ENCODE results near the gene PFKL. TPM values are rescaled to one million over a fixed set of nuclear protein-coding genes. Genes with fewer than 3 reads are reported as not detected.

The PFKL gene
- total and polyA plus RNA-seq, 12 donors: 16.6 to 123 (median 94.1) TPM

- Histone ChIP-seq H3K4me3 (no peak overlapping the region), H3K9me3 (replicated peaks in 1 of 3) (no peaks in the 10 kb centered on the region), H3K27me3 (no peaks in the 10 kb centered on the region), H3K4me1 (replicated peaks in 1 of 2) (no peaks in the 10 kb centered on the region), H3K27ac (peak overlapping the region in 1 of 5 donors; percentile 63), H3K36me3 (replicated peaks in 1 of 2) (peaks cover 0 to 19% of the 10 kb centered on the region in 2 donors)
- TF ChIP-seq CTCF (IDR thresholded peaks at IDR 0.05) (no peak), POLR2A (IDR thresholded peaks at IDR 0.05) (no peak)
- 82 to 91% (median 87%) methylated on average over 12 to 21 of the region's 21 CpGs for WGBS, 4 donors
- intact Hi-C loops (cut with DNase I): no loop called here
- no peak for DNase-seq
These were observed 7.3 kb downstream of the PFKL start for GRCh38 chr21:44306936-44307704.

- intact Hi-C loops (cut with DNase I): no loop called here
- DNase-seq: no peak
- 93 to 99% (median 93%) methylated on average over 11 to 28 of the region's 28 CpGs for WGBS, 4 donors
- Histone ChIP-seq H3K27me3 (no peaks in the 10 kb centered on the region), H3K27ac (no peak overlapping the region), H3K9me3 (replicated peaks in 1 of 3) (no peaks in the 10 kb centered on the region), H3K4me1 (replicated peaks in 1 of 2) (no peaks in the 10 kb centered on the region), H3K4me3 (no peak overlapping the region), H3K36me3 (replicated peaks in 1 of 2) (peaks cover 0 to 43% of the 10 kb centered on the region in 2 donors)
- TF ChIP-seq POLR2A (IDR thresholded peaks at IDR 0.05) (no peak), CTCF (IDR thresholded peaks at IDR 0.05) (no peak)
These were observed 11.0 kb downstream of the PFKL start for GRCh38 chr21:44310628-44311507.

- no peak overlapping the region for H3K4me3 ChIP-seq
- H3K4me1 ChIP-seq (replicated peaks in 1 of 2): no peaks in the 10 kb centered on the region
- no peak for TF ChIP-seq CTCF (IDR thresholded peaks at IDR 0.05)
- TF ChIP-seq POLR2A (IDR thresholded peaks at IDR 0.05): no peak
- 89 to 98% (median 93%) methylated on average over 14 to 22 of the region's 22 CpGs for WGBS, 4 donors
- peaks cover 0 to 51% of the 10 kb centered on the region in 2 donors for H3K36me3 ChIP-seq (replicated peaks in 1 of 2)
- intact Hi-C loops (cut with DNase I): no loop called here
- H3K27ac ChIP-seq: no peak overlapping the region
- no peak for DNase-seq
- no peaks in the 10 kb centered on the region for H3K27me3 ChIP-seq
- no peaks in the 10 kb centered on the region for H3K9me3 ChIP-seq (replicated peaks in 1 of 3)
These were observed 12.2 kb downstream of the PFKL start for GRCh38 chr21:44312089-44312488.

- TF ChIP-seq POLR2A (IDR thresholded peaks at IDR 0.05): no peak
- no peak for TF ChIP-seq CTCF (IDR thresholded peaks at IDR 0.05)
- no peaks in the 10 kb centered on the region for H3K4me1 ChIP-seq (replicated peaks in 1 of 2)
- H3K9me3 ChIP-seq (replicated peaks in 1 of 3): no peaks in the 10 kb centered on the region
- WGBS, 4 donors: 94 to 97% (median 95%) methylated on average over 6 to 19 of the region's 19 CpGs; no CpG with 5 or more reads in 1 of the 4 donors
- no peak overlapping the region for H3K27ac ChIP-seq
- H3K36me3 ChIP-seq (replicated peaks in 1 of 2): peaks cover 0 to 58% of the 10 kb centered on the region in 2 donors
- no peak for DNase-seq
- H3K4me3 ChIP-seq: no peak overlapping the region
- H3K27me3 ChIP-seq: no peaks in the 10 kb centered on the region
- intact Hi-C loops (cut with DNase I): no loop called here
These were observed 12.9 kb downstream of the PFKL start for GRCh38 chr21:44312716-44313115.

Measured in adrenal gland (tissue), 12 donors.